Activated CD4-positive, alpha-beta T cell treated with anti-CD3 and anti-CD28 coated beads for 4 hours (primary cell): ENCODE measurements around the gene SMPDL3A.
"Not testable (repeated sequence)": the region's sequence is repeated elsewhere in the genome, so short reads cannot be mapped to it uniquely, and the experiment has no call there.

Experiments used
- DNase-seq, 2 donors: peaks; one replicate each; pipeline ENCODE4 v3.0.0-alpha.2; 2020

SMPDL3A gene, protein sequence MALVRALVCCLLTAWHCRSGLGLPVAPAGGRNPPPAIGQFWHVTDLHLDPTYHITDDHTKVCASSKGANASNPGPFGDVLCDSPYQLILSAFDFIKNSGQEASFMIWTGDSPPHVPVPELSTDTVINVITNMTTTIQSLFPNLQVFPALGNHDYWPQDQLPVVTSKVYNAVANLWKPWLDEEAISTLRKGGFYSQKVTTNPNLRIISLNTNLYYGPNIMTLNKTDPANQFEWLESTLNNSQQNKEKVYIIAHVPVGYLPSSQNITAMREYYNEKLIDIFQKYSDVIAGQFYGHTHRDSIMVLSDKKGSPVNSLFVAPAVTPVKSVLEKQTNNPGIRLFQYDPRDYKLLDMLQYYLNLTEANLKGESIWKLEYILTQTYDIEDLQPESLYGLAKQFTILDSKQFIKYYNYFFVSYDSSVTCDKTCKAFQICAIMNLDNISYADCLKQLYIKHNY

DNA sequence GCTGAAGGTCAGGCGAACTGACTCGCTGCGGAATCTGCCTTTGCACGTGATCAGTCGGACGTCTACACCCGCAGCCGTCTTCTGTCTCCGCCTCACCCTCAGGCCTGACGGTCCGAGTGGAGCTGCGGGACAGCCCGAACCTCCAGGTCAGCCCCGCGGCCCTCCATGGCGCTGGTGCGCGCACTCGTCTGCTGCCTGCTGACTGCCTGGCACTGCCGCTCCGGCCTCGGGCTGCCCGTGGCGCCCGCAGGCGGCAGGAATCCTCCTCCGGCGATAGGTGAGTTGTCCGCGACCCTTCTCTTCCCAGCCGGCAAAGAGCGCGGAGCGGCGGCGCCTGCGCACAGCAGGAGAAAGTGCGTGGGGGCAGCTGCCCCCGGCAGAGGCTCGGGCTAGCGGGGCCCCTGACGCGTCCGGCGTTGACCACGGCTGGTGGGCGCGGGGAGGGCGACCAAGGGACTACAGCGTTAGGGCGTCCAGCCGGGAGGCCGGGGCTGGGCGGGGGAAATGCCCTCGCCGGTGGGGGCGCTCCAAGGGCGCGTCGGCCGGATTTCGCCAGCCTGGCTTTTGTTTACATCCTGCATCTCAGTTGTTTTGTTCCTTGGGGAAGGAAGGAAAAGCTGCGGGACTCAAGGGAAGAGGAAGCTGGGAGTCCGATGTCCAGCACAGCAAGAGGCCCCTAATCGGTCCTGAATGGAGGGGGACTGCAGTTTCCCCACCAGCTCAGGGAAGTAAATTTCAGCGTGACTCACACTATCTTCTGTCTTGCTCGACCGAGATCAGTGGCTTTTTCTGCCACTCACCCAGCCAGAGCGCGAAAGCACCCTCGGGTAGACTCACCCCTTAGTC lies at the start of gene SMPDL3A:
Gene SMPDL3A (plus strand): TSS at position 77 of the 846 bp plus-strand sequence. CDS start 89 bp downstream, at position 166.
- DNase-seq: no peak

DNA sequence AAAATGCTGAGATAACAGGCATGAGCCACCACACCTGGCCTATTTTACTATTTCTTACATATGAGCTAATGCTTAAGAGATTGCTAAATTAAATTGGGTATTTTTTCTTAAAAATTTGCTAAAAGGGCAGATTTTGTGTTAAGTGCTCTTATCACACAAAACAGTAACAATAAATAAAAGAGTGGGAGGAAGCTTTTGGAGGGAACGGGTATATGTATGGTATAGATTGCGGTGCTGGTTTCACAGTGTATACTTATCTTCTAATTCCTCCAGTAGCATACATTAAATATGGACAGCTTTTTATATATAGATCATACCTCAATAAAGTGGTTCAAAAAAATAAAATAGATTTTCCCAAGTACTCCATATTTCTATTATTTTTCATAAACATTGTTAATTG lies 49.0 kb upstream of the SMPDL3A start:
- DNase-seq: no peak

DNA sequence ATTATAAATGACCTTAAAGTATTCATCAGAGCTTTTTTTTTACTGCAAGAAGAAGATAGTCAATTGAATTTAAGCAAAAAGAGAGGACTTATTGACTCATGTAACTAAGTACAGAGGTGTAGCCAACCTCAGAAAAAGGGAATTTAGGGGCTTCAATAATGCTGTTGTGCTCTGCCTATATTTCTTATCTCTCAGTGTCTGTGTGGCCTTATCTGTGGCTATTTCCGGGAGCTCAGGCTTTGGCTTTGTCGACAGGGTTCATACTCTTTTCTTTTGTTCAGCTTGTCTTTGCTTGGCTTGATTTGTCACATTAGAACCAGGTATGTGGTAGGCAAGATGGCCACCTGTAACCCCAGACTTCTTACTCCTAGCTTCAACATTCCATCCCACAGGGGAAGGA lies 48.1 kb upstream of the SMPDL3A start:
- no peak for DNase-seq

DNA sequence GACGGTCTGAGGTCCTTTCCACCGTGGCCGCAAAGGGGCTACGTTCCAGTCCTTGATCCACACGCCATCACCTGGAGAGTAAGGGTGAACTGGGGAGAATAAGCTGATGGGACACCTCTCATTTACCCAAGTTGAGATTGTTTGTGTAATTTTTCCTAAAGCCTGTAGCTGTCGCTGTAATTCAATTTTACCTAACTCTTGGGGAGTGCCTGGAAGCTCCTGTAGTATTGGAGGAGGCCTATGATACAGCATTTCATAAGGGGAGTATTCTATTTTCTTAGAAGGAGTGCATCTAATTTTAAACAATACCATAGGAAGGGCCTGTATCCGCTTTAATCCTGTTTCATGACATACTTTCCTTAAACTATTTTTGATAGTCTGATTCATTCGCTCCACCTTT lies 44.8 kb upstream of the SMPDL3A start:
- not testable (repeated sequence) for DNase-seq

DNA sequence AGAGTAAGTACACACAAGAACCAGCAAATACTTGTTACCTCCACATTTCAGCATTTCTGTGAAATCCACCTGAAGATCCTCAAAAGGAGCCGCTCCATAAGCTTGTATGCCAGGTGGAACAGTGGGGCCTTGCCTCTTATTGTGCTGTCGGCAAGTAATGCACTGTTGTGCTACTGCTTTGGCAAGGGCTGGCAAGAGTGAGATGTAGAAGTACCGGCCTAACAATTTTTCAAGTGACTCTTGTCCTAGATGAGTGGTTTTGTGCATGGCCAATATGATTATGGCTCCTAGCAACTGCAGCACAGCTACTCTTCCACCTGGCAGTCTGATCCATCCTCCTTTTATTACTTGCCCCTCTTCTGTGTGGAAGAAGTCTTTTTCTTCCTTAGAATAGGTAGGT lies 44.2 kb upstream of the SMPDL3A start:
- not testable (repeated sequence) for DNase-seq

DNA sequence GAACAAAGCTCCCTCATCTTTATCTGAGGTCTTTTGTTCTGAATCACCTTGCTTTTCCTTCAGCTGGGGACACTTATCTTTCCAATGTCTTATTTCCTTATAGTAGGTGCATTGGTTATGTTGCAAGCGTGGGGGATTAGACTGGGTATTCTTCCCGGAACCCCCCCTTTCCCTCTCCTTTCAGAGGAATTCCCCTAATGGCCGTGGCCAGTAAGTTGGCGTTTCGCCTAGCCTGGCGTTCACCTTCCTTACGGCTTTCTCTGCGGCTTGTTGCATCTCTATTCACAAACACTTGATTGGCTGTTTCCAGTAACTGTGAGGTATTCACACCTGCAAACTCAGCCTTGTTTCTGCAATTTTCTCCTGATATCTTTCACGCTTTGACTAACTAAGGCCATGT lies 42.4 kb upstream of the SMPDL3A start:
- DNase-seq: no peak

DNA sequence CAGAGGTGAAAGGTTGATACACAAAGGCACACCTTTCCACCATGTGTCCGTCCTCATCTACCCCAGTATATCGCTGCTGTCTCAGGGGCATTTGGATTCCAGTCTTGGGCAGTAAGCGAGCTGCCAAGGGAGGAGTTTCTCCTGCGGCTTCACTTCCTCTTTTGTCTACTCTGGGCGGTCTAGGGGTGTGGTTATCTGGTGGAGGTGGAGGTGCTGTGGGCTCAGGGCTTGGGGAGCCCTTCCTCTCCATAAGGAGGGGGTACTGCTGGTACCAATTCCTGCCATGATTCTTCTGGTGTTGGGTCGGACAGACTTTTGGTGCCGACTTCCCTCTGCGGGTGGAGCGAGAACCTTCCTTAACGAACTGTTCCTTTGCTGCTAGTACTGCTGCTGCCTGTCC lies 41.5 kb upstream of the SMPDL3A start:
- no peak for DNase-seq

DNA sequence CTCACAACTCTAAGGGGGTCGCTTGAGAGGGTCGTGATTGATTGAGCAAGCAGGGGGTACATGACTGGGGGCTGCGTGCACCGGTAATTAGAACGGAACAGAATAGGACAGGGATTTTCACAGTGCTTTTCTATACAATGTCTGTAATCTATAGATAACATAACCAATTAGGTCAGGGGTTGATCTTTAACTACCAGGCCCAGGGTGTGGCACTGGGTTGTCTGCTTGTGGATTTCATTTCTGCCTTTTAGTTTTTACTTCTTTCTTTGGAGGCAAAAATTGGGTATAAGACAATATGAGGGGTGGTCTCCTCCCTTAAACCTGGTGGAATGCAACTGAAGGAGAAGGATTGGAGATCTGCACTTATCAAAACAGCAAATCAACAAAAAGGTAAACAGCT lies 40.1 kb upstream of the SMPDL3A start:
- not testable (repeated sequence) for DNase-seq

DNA sequence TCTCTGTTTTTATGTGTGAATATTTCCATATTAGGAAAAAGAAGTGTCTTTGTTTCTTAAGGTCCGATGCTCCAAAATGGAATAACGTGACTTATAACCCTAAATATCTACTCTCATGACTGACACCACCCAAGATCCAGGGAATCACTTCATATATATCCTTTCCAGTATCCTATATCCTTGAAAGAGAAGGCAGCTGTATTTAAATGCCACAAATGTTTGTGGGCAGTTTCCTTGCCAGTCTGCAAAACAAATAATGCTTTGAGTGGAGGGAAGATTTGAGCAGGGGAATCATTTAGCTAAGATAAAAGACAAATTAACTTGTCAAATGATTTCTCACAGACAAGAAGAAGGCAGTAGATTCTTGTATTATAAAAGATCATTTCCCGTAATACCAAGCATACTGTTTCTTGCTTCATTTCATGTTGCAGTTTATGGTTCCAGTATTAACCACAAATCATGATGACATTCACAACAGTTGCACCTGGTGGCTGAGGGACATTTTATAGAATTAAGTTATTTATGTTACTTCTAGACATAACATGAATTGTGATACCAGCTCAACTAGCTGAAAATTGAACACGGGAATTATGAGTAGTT lies 39.5 kb upstream of the SMPDL3A start:
- no peak for DNase-seq

DNA sequence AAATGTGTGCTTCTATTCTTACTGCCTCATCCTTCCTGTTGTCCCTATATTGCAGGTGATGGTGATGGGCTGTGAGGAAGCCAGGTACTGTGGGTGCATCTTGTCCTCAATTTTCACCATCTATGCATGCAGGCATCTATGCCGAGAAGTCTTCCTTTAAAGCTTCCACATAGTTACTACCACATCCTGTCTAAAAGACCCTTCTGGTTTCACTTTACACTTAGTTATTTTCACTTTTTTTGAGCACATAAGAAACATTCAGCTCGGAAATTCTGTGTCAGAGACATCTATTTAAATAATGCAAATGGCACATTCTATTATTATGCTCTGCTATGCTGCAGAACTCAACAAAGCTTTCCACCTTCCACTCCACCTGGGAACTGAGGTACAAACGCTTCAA lies 37.7 kb upstream of the SMPDL3A start:
- DNase-seq: no peak

DNA sequence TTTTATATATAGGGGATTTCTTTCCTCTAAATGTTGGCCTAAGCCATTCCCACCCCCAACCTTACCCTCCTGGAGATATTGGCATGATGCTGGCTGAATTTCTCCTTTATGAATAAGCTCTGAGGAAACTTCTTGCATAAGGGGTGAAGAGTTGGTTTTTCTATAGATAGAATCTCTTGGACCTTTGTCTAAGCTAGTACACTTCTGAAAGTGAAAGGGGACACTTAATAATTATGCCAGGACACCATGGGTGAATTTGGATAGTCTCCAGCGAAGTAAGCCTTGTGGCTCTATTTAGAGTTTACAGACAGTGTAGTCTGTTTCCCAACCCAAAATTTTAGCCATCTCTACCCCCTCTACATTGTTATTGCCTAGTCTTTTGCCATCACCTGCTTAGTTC lies 36.6 kb upstream of the SMPDL3A start:
- DNase-seq: no peak

DNA sequence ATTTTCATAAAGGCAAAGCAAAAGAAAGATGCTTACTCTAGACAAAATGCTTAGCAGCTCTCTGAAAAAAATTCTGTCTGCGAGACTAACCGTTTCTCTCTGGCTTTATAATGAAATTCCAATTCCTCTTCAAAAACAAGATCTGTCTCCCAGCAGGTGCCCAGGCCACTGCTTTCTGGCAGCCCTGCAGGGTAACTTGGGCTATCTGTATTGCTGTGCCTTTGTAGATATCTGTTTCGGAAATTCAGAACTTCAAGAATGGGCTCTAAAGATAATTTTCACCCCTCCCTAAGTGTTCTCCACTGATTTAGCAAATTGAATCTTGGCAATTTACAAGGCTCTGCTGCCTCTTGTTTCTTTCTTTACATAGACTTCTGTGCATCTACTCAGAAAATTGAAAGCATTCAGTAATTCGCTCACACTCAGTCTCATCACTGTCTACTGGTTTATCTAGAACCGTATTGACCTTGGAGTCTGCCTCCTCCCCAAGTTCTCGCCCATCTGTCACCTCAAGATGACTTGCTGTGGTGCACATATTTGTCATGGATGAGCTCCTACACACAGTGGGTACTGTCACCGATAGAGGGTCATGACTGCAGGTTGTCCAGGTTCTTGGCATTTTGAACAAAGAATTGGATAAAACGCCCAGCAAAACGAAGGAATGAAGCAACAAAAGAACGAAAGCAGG lies 35.9 kb upstream of the SMPDL3A start:
- DNase-seq: no peak

DNA sequence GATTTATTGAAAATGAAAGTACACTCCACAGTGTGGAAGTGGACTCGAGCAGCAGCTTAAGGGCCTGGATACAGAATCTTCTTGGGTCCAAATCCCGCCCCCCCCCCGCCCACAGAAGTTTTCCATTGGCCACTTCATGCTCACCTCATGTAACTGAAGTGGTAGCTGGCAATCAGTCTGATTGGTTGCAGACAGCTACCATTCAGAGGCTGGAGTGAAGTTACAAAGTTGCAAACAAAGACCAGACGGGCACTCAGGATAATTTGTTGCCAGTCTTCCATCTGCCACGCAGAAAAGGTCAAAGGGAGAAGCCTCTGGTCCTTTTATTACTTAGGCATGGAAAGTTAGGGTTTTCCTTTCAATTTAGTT lies 35.4 kb upstream of the SMPDL3A start:
- DNase-seq: no peak

DNA sequence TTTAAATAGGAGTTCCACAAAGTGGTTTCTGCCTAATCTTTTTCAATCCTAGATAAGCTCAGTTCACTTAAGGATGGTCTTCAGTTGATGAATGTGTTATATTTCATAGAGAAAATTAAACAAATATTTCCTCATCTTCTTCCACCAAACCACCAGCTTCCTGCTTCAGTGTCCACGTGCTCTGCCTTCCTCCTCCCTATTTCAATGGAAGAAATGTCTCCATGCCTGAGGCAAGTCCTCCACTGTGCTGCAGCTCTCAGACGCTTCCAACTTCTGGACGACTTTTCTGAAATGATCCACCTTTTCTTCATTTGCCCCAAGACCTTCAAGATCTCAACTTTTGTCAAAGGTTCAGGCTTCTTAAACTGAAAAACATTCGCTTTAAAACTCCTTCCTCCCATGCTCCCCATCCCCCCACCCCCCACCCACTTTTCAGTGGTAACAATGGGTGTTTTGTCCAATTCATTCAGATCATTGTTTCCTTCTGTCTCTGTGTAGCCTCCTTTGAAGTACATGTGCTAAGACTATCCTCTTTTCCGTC lies 34.8 kb upstream of the SMPDL3A start:
- no peak for DNase-seq

DNA sequence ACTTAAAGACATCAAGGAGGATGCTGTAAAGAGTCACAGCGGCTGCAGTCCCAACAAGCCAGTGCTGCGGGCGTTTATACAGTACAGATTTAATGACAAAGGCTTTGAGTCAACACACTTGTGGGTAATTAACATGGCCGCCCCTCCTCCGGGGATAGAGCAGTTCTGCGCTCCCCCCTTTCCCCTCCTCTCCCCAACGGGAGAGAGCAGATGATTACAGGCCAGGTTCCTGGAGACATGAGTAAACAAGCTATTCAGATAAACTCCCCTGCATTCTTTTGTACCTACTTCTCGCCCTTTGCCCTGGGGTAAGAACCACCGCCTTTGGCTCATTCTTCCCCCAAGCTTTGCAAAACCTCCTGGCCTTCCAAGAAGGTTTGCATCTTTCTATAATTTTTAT lies 33.2 kb upstream of the SMPDL3A start:
- no peak for DNase-seq

DNA sequence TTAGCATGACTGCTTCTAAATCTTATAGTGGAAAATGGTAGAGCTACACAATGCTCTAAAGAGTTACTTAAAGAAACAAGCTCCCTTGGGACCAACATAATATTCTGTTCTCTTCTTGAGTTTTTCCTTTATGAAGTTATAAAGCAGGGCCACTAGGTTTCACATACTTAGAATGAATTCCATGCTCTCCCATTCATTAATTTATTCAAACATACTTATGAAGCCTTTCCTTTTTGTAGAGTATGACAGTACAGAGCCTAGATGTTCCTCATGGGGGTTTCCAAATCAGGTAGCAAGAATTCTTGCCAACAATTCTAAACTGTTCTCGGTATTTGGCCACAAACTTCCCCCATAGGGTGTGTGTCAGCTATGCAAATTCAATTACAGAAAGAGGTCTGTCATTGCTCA lies 30.1 kb upstream of the SMPDL3A start:
- DNase-seq: no peak

DNA sequence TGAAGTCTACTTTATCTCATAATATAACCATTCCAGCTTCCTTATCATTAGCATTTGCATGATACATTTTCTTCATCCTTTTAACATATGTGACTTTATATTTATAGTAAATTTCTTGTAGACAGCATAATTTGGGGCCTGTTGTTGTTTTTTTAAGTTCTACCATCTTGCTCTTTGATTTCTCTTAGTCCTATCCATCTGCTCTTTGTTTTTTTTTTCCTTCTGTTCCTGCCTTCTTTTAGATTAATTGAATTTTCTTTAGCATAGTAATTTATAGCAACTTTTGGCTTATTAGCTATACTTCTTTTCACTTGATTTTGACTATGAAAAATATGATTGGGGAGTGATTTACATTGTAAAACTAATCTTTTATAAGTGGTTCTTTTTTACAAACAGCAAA lies 28.7 kb upstream of the SMPDL3A start:
- no peak for DNase-seq

DNA sequence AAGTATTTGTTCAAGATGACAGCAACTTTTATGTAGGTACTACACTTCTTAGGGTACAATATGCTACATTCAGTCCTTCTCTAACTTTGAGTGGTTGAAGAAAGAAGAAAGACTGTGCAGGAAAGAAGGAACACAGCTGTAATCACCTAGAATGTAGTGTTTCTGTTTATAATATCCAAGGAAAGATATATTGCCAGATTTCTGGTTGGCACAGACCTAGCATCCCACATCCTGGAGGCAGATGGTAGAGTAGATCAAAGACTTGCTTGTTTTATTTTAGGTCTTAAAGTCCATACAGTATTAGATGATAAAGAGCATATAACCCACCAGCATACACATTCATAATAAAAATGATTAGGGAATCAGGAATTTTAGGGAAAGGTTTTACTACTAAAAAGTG lies 22.8 kb upstream of the SMPDL3A start:
- no peak for DNase-seq

DNA sequence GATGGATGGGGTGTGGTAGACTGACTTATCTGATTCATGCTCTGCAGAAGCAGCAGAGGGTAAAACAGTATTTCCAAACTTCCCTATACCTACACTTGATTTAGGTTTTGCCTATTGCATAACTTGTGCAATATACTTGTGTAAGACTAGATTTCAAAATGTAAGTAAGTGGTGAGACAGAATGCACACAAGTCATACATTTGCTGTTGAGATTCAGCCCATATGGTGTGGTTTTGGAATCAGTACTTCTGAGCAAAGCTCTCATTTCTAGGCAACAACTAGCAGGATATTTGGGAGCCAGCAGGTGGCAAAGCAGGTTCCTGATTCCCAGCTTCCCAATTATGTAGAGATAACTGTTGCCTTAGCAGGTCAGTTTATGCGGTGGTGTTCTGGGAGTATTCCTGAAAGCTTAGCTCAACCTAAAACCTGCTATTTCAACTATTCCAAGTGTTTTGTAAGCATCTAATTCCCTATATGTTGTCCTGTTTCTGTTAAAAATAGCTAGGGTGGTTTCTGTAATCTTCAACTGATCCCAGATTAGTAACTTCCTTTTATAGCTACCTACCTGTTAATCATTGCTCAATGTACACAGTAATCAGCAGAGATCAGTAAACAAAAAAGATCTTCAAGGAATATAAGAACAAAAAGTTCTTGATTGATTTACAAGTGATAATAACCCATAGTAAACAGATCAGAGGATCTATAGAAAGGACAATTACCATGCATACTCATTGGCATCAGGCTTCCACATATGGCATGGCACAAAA lies 18.0 kb upstream of the SMPDL3A start:
- no peak for DNase-seq

DNA sequence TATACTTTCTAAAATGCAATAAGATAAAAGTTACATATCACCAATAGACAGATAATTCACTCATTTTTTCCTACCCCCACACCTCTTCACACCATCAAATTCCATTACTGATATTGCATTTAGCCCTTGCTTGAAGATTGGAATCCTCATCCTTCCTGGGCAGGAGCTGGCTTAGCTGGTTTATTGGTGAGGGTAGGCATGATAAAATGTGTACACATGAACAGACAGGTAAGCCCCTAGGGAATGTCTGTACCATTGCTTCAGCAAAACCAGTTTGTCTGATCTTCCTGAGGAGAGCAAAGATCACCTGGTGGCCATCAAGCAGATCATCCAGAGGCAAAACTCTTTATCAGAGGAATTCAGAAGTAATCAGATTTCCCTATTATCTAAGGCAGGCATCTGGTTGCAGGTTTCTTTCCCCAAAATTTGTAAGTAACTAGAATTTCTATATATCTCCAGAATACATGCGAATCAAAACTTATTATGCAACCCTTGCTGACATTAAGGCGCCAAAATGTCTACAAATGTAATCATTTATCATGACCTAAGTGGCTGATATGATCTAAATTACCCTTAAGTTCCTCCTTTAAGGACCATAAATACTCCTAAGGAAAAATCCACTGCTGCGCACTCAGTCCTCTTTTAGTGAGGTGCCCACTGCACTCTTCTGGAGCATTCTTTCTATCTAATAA lies 16.2 kb upstream of the SMPDL3A start:
- DNase-seq: no peak

DNA sequence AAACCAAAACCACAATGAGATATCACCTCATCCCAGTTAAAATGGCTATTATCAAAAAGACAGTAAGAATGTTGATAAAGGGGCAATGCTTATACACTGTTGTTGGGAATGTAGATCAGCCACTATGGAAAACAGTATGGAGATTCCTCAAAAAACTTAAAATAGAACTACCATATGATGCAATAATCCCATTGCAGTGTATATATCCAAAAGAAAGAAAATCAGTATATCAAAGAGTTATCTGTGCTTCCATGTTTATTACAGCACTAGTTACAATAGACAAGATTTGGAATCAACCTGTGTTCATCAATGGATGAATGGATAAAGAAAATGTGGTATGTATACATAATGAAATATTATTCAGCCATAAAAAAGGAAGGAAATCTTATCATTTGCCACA lies 13.1 kb upstream of the SMPDL3A start:
- DNase-seq: no peak
